Panc1 (cell line): ENCODE measurements around the gene STMN1.

Experiments
- CTCF ChIP-seq: fragments of 450-650 bp; IDR thresholded peaks from 2 replicates; pipeline ENCODE4 v1.5.1; 2017; ENCODE audit warnings: mild to moderate bottlenecking
- POLR2AphosphoS5 ChIP-seq: IDR thresholded peaks from 2 replicates; pipeline ENCODE4 v1.6.1; 2012; ENCODE audit warnings: mild to moderate bottlenecking, low read depth, low read length, moderate library complexity
- REST ChIP-seq, 2 experiments: IDR thresholded peaks; 2 replicates each; pipeline ENCODE4 v1.6.1; 2011 to 2012; ENCODE audit warnings: low read depth in 2 of 2, control low read depth in 1 of 2, low read length in 1 of 2, mild to moderate bottlenecking in 1 of 2, moderate library complexity in 1 of 2; ENCODE audit not compliant: insufficient read depth in 1 of 2
- SIN3A ChIP-seq: IDR thresholded peaks from 2 replicates; pipeline ENCODE4 v1.6.1; 2012; ENCODE audit warnings: low read depth, mild to moderate bottlenecking, low read length, moderate library complexity, borderline replicate concordance; ENCODE audit not compliant: insufficient read depth

GRCh38 chr1:25880518-25880917, 25.7 kb downstream of the STMN1 start:
- TF ChIP-seq CTCF (no peak), POLR2AphosphoS5 (no peak), REST (IDR thresholded peaks at IDR 0.05; ENCODE audit: insufficient read depth in 1 of 2, low read depth in 2 of 2, low read length in 1 of 2) (no peak), SIN3A (no peak)
